HEK293T (cell line): ENCODE data around the gene GABRG3.

Experiments
- BHLHE40 ChIP-seq: fragments of 450-650 bp; IDR thresholded peaks from 2 replicates; pipeline ENCODE4 v1.6.1; 2016; ENCODE audit warnings: mild to moderate bottlenecking, moderate library complexity, borderline replicate concordance
- FOXA1 ChIP-seq: fragments of 450-650 bp; IDR thresholded peaks from 2 replicates; pipeline ENCODE4 v1.6.1; 2016; ENCODE audit warnings: mild to moderate bottlenecking
- FOXK2 ChIP-seq: fragments of 450-650 bp; IDR thresholded peaks from 2 replicates; pipeline ENCODE4 v1.6.1; 2016; ENCODE audit warnings: mild to moderate bottlenecking
- FOXM1 ChIP-seq: fragments of 450-650 bp; IDR thresholded peaks from 2 replicates; pipeline ENCODE4 v1.6.1; 2017; ENCODE audit warnings: mild to moderate bottlenecking, borderline replicate concordance
- SUZ12 ChIP-seq: fragments of 450-650 bp; IDR thresholded peaks from 2 replicates; pipeline ENCODE4 v1.6.1; 2016; ENCODE audit warnings: mild to moderate bottlenecking

DNA sequence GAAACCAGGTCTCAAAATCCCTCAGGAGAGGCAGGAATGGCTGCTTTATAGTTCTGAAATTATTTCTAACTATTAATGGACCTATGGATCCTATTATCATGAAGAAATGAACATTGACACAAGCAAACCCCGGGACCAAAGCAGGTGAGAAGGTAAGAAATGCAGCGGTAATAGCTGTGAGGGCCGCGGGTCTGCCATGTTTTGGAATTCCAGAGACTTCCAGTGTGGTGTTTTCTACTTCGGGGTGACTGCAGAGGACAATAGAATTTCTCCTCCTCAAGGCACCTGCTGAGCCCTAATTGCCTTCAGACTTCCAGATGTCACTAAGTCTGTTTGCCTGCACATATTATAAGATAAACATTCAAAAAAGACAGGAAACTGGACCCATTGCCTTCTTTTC is 437.4 kb downstream of the GABRG3 start:
- TF ChIP-seq FOXA1, result no peak
- TF ChIP-seq FOXM1, result no peak
- no peak for TF ChIP-seq BHLHE40
- no peak for TF ChIP-seq FOXK2
- TF ChIP-seq SUZ12, result no peak
